Keratinocyte (primary cell): ENCODE data around the gene ANKS1B.

Experiments used
- EZH2 ChIP-seq: IDR thresholded peaks from one replicate; pipeline ENCODE4 v1.6.1; 2012; ENCODE audit warnings: inconsistent platforms, mild to moderate bottlenecking, low read length, moderate library complexity
- TF ChIP-seq, protein P1 (sequence below), 3 experiments: IDR thresholded peaks in 1 of 3; conservative IDR thresholded peaks in 1 of 3; optimal IDR thresholded peaks in 1 of 3; 2 replicates in 2 of 3; 3 replicates in 1 of 3; pipeline versions ENCODE3 to v1.5.1; 2011; ENCODE audit warnings: low read length in 3 of 3, mild to moderate bottlenecking in 3 of 3, moderate library complexity in 2 of 3, control low read depth in 1 of 3, inconsistent platforms in 1 of 3; ENCODE audit not compliant: insufficient read depth in 2 of 3; ENCODE audit errors: extremely low read depth in 1 of 3

DNA sequence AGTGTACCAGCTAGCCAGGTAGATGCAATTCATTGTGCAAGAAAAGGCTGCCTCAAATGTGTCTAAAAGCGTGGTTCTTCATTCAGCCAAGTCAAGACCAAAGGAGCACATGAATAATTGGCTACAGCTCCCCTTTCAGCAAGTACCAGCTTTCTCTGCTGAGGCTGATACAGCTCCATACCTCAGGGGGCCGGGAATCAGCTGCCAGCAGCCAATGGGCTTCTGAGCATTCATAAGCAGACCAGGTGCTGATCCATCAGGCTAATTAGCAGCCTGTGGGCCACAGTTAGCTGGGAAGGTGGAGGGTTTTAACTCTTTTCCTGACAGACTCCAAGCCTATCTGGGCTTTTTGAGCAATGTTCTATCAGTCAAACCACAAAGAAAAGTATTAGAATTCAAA, 1075.0 kb downstream of the ANKS1B start:
- TF ChIP-seq, protein P1, sequence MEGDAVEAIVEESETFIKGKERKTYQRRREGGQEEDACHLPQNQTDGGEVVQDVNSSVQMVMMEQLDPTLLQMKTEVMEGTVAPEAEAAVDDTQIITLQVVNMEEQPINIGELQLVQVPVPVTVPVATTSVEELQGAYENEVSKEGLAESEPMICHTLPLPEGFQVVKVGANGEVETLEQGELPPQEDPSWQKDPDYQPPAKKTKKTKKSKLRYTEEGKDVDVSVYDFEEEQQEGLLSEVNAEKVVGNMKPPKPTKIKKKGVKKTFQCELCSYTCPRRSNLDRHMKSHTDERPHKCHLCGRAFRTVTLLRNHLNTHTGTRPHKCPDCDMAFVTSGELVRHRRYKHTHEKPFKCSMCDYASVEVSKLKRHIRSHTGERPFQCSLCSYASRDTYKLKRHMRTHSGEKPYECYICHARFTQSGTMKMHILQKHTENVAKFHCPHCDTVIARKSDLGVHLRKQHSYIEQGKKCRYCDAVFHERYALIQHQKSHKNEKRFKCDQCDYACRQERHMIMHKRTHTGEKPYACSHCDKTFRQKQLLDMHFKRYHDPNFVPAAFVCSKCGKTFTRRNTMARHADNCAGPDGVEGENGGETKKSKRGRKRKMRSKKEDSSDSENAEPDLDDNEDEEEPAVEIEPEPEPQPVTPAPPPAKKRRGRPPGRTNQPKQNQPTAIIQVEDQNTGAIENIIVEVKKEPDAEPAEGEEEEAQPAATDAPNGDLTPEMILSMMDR (optimal IDR thresholded peaks at IDR 0.05 in 1 of 3, IDR thresholded peaks at IDR 0.05 in 1 of 3, conservative IDR thresholded peaks at IDR 0.05 in 1 of 3; ENCODE audit: extremely low read depth in 1 of 3, insufficient read depth in 2 of 3, low read length in 3 of 3) = no peak
- TF ChIP-seq EZH2 = no peak
